Measurements from ENCODE around the gene OASL. TPM values are rescaled to one million over a fixed set of nuclear protein-coding genes. Genes with fewer than 3 reads are reported as not detected.

Gene OASL
- total RNA-seq, 4 donors from 2014 or later = 5.2 to 18.7 (median 11.5) TPM

GRCh38 chr12:121060149-121061001, 21.3 kb upstream of the OASL start:
- in situ Hi-C loops (cut with MboI; ENCODE audit: low pct_ligation_motif_present in 1 of 4, low pct_unique_long_range_greater_than_20kb in 1 of 4, low sequenced_read_pairs in 3 of 4) (no loop called here), intact Hi-C loops (cut with DNase I; ENCODE audit: low total_unique reads) (no loop called here)
- Histone ChIP-seq H3K4me1 (peaks cover 0 to 10% (median 4%) of the 10 kb centered on the region in 4 donors), H3K27ac (peak overlapping the region; percentile 47 to 75 (median 66)), H3K4me3 (peak overlapping the region in 2 of 4 donors; percentile 27 to 43), H3K27me3 (no peaks in the 10 kb centered on the region), H3K9me3 (no peaks in the 10 kb centered on the region), H3K36me3 (no peaks in the 10 kb centered on the region)
- 7 to 50% methylated on average over 3 to 16 of the region's 16 CpGs for WGBS, 2 donors (ENCODE audit: low coverage in 1 of 2)
- no peak for TF ChIP-seq POLR2A (IDR thresholded peaks at IDR 0.05)
- TF ChIP-seq CTCF (IDR thresholded peaks at IDR 0.05) = peak; percentile 26 to 69 (median 45)
- peak; percentile 45 for DNase-seq

GRCh38 chr12:121059031-121059898, 20.2 kb upstream of the OASL start:
- H3K9me3 ChIP-seq = no peaks in the 10 kb centered on the region
- peaks cover 0 to 10% (median 4%) of the 10 kb centered on the region in 4 donors for H3K4me1 ChIP-seq
- intact Hi-C loops (cut with DNase I; ENCODE audit: low total_unique reads) = no loop called here
- DNase-seq = no peak
- H3K27me3 ChIP-seq = no peaks in the 10 kb centered on the region
- TF ChIP-seq EP300 (IDR thresholded peaks at IDR 0.05; ENCODE audit: low read depth) (no peak), POLR2AphosphoS5 (IDR thresholded peaks at IDR 0.05) (no peak), POLR2A (IDR thresholded peaks at IDR 0.05) (no peak), CTCF (IDR thresholded peaks at IDR 0.05) (no peak)
- no peaks in the 10 kb centered on the region for H3K36me3 ChIP-seq
- in situ Hi-C loops (cut with MboI; ENCODE audit: low pct_ligation_motif_present in 1 of 4, low pct_unique_long_range_greater_than_20kb in 1 of 4, low sequenced_read_pairs in 3 of 4) = no loop called here
- 82 to 97% methylated on average over 4 to 10 of the region's 10 CpGs for WGBS, 2 donors (ENCODE audit: low coverage in 1 of 2)
- H3K27ac ChIP-seq = peak overlapping the region in 3 of 4 donors; percentile 58 to 75 (median 74)
- H3K4me3 ChIP-seq = no peak overlapping the region

GRCh38 chr12:121057794-121058193, 18.7 kb upstream of the OASL start:
- intact Hi-C loops (cut with DNase I; ENCODE audit: low total_unique reads) (no loop called here), in situ Hi-C loops (cut with MboI; ENCODE audit: low pct_ligation_motif_present in 1 of 4, low pct_unique_long_range_greater_than_20kb in 1 of 4, low sequenced_read_pairs in 3 of 4) (no loop called here)
- Histone ChIP-seq H3K27me3 (no peaks in the 10 kb centered on the region), H3K4me3 (no peak overlapping the region), H3K27ac (no peak overlapping the region), H3K4me1 (peaks cover 0 to 10% (median 4%) of the 10 kb centered on the region in 4 donors), H3K36me3 (no peaks in the 10 kb centered on the region), H3K9me3 (no peaks in the 10 kb centered on the region)
- DNase-seq = no peak
- no peak for TF ChIP-seq POLR2A (IDR thresholded peaks at IDR 0.05)
- no peak for TF ChIP-seq EP300 (IDR thresholded peaks at IDR 0.05; ENCODE audit: low read depth)
- WGBS, 2 donors (ENCODE audit: low coverage in 1 of 2) = 40 to 75% methylated on average over 1 to 9 of the region's 9 CpGs

GRCh38 chr12:121053706-121054105, 14.7 kb upstream of the OASL start:
- Histone ChIP-seq H3K4me3 (no peak overlapping the region), H3K27ac (no peak overlapping the region), H3K27me3 (no peaks in the 10 kb centered on the region), H3K4me1 (no peaks in the 10 kb centered on the region), H3K36me3 (no peaks in the 10 kb centered on the region), H3K9me3 (no peaks in the 10 kb centered on the region)
- no peak for DNase-seq
- intact Hi-C loops (cut with DNase I; ENCODE audit: low total_unique reads) (no loop called here), in situ Hi-C loops (cut with MboI; ENCODE audit: low pct_ligation_motif_present in 1 of 4, low pct_unique_long_range_greater_than_20kb in 1 of 4, low sequenced_read_pairs in 3 of 4) (no loop called here)
- WGBS, 2 donors (ENCODE audit: low coverage in 1 of 2) = 95% methylated on average over 11 of the region's 11 CpGs; no CpG with 5 or more reads in 1 of the 2 donors
- TF ChIP-seq POLR2A (IDR thresholded peaks at IDR 0.05) = no peak
- no peak for TF ChIP-seq EP300 (IDR thresholded peaks at IDR 0.05; ENCODE audit: low read depth)

- in situ Hi-C loops (cut with MboI; ENCODE audit: low pct_ligation_motif_present in 1 of 4, low pct_unique_long_range_greater_than_20kb in 1 of 4, low sequenced_read_pairs in 3 of 4) = no loop called here
- H3K27ac ChIP-seq = no peak overlapping the region
- intact Hi-C loops (cut with DNase I; ENCODE audit: low total_unique reads) = no loop called here
- TF ChIP-seq CTCF (IDR thresholded peaks at IDR 0.05) (no peak), POLR2A (IDR thresholded peaks at IDR 0.05) (no peak), EP300 (IDR thresholded peaks at IDR 0.05; ENCODE audit: low read depth) (no peak), POLR2AphosphoS5 (IDR thresholded peaks at IDR 0.05) (no peak)
- H3K9me3 ChIP-seq = no peaks in the 10 kb centered on the region
- WGBS, 2 donors (ENCODE audit: low coverage in 1 of 2) = 50 to 100% methylated on average over 1 to 2 of the region's 2 CpGs
- no peaks in the 10 kb centered on the region for H3K36me3 ChIP-seq
- no peak for DNase-seq
- H3K4me1 ChIP-seq = peaks cover 0 to 5% (median 2%) of the 10 kb centered on the region in 4 donors
- H3K4me3 ChIP-seq = no peak overlapping the region
- no peaks in the 10 kb centered on the region for H3K27me3 ChIP-seq
Observed at GRCh38 chr12:121050725-121051124, 11.7 kb upstream of the OASL start.
